ENCODE results near the gene TRAF4. TPM values are rescaled to one million over a fixed set of nuclear protein-coding genes. Genes with fewer than 3 reads are reported as not detected.

Gene TRAF4
- total and polyA plus RNA-seq, 9 of the 15 experiments (the other 6 are each of a cell fraction or from before 2014, with no cell fraction given), result 2.4 to 147 (median 72.4) TPM

DNA sequence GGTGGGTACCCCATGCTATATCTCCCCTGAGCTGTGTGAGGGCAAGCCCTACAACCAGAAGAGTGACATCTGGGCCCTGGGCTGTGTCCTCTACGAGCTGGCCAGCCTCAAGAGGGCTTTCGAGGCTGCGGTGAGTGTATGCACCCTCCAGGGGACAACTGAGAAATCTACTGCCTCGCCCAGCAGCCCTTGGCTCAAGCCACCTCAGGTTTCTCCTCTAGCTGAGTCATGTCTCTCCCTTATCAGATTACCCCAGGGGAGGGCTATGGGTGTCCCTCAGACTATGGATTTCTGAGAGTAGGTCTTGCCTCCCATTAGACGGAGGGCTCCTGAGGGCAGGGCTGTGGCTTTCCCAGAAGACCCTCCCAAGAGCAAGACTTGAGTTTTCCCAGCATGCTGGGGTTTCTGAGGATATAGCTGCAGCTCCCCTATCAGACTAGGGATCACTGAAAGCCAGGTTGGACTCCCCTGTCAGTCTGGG is 8.5 kb upstream of the TRAF4 start (continued):
- peak; percentile 97 for TF ChIP-seq JUND (IDR thresholded peaks at IDR 0.05; ENCODE audit: borderline replicate concordance, low read depth, low read length)
- peak; percentile 95; the same call in 2 of the 3 replicates for TF ChIP-seq JUND (tag; IDR thresholded peaks at IDR 0.05; ENCODE audit: borderline replicate concordance, low read depth, low read length)
- TF ChIP-seq WHSC1 (IDR thresholded peaks at IDR 0.05; ENCODE audit: low read length), result no peak
- TF ChIP-seq MCM2 (IDR thresholded peaks at IDR 0.05; ENCODE audit: low read depth), result no peak
- TF ChIP-seq SIRT6 (IDR thresholded peaks at IDR 0.05; ENCODE audit: low read depth, low read length), result no peak
- TF ChIP-seq, protein P1, sequence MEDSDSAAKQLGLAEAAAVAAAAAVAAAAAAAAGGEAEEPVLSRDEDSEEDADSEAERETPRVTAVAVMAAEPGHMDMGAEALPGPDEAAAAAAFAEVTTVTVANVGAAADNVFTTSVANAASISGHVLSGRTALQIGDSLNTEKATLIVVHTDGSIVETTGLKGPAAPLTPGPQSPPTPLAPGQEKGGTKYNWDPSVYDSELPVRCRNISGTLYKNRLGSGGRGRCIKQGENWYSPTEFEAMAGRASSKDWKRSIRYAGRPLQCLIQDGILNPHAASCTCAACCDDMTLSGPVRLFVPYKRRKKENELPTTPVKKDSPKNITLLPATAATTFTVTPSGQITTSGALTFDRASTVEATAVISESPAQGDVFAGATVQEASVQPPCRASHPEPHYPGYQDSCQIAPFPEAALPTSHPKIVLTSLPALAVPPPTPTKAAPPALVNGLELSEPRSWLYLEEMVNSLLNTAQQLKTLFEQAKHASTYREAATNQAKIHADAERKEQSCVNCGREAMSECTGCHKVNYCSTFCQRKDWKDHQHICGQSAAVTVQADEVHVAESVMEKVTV (CRISPR knock-in tag; IDR thresholded peaks at IDR 0.05), result 0 out of 2 replicates have a peak, but pooled peaks have one; percentile 15
- no peak for TF ChIP-seq ZBTB26 (CRISPR knock-in tag; IDR thresholded peaks at IDR 0.05)
- no peak for TF ChIP-seq PRMT5 (CRISPR knock-in tag; IDR thresholded peaks at IDR 0.05)
- 0 out of 4 replicates have a peak, but pooled peaks of 1 of the 2 experiments have one; percentile 25 for TF ChIP-seq SRF (CRISPR knock-in tag; IDR thresholded peaks at IDR 0.05)
- no peak for TF ChIP-seq ZNF197 (CRISPR knock-in tag; IDR thresholded peaks at IDR 0.05; ENCODE audit: low read depth)
- TF ChIP-seq, protein P2, sequence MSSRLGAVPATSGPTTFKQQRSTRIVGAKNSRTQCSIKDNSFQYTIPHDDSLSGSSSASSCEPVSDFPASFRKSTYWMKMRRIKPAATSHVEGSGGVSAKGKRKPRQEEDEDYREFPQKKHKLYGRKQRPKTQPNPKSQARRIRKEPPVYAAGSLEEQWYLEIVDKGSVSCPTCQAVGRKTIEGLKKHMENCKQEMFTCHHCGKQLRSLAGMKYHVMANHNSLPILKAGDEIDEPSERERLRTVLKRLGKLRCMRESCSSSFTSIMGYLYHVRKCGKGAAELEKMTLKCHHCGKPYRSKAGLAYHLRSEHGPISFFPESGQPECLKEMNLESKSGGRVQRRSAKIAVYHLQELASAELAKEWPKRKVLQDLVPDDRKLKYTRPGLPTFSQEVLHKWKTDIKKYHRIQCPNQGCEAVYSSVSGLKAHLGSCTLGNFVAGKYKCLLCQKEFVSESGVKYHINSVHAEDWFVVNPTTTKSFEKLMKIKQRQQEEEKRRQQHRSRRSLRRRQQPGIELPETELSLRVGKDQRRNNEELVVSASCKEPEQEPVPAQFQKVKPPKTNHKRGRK (tag; IDR thresholded peaks at IDR 0.05), result no peak
- TF ChIP-seq MYBL2 (IDR thresholded peaks at IDR 0.05; ENCODE audit: low read depth), result no peak
- TF ChIP-seq MYBL2 (CRISPR knock-in tag; IDR thresholded peaks at IDR 0.05; ENCODE audit: borderline replicate concordance), result no peak
- no peak for TF ChIP-seq ZNF75A (CRISPR knock-in tag; IDR thresholded peaks at IDR 0.05)
- no peak; the same call in 1 of the 2 replicates for TF ChIP-seq MYNN (IDR thresholded peaks at IDR 0.05)
- TF ChIP-seq MYNN (CRISPR knock-in tag; IDR thresholded peaks at IDR 0.05), result no peak
- TF ChIP-seq MXD1 (CRISPR knock-in tag; IDR thresholded peaks at IDR 0.05; ENCODE audit: borderline replicate concordance, poor library complexity, severe bottlenecking), result no peak
- peak; percentile 94 for TF ChIP-seq MAFF (IDR thresholded peaks at IDR 0.05; ENCODE audit: low read length)
- TF ChIP-seq JUNB (CRISPR knock-in tag; conservative IDR thresholded peaks at IDR 0.05), result peak; percentile 13; the same call in 1 of the 2 replicates
- TF ChIP-seq LCOR (CRISPR knock-in tag; IDR thresholded peaks at IDR 0.05), result no peak
- TF ChIP-seq HEY1 (CRISPR knock-in tag; IDR thresholded peaks at IDR 0.05; ENCODE audit: borderline replicate concordance), result no peak

Measured in K562 (cell line).